Thyroid gland (tissue), 4 donors: ENCODE data around the gene PFN3. TPM values are rescaled to one million over a fixed set of nuclear protein-coding genes. Genes with fewer than 3 reads are reported as not detected.
"Not testable (repeated sequence)": the region's sequence is repeated elsewhere in the genome, so short reads cannot be mapped to it uniquely, and the experiment has no call there.

Experiments used
- DNase-seq, 2 donors: peaks; one replicate each; pipeline ENCODE4 v3.0.0-alpha.2; 2019
- H3K27ac ChIP-seq, 3 donors: fragments of 200-600 bp; sonication (generic); 1 replicate in 2 of 3; 2 replicates in 1 of 3; pipeline ENCODE4 v1.5.1; 2016 to 2019; ENCODE audit warnings: mild to moderate bottlenecking in 1 of 3, moderate library complexity in 1 of 3
- H3K27me3 ChIP-seq: fragments of 200-600 bp; sonication (generic); one replicate; pipeline ENCODE4 v1.5.1; 2019
- H3K36me3 ChIP-seq, 2 donors: fragments of 200-600 bp; sonication (generic); one replicate each; pipeline ENCODE4 v1.5.1; 2016 to 2019
- H3K4me1 ChIP-seq, 2 donors: fragments of 200-600 bp; sonication (generic); one replicate each; pipeline ENCODE4 v1.5.1; 2017 to 2019
- H3K4me3 ChIP-seq, 3 donors: fragments of 200-600 bp; sonication (generic); replicated peaks in 1 of 3; 1 replicate in 2 of 3; 2 replicates in 1 of 3; pipeline ENCODE4 v1.5.1; 2016; ENCODE audit warnings: mild to moderate bottlenecking in 1 of 3
- H3K9me3 ChIP-seq: fragments of 200-600 bp; sonication (generic); one replicate; pipeline ENCODE4 v1.5.1; 2017
- CTCF ChIP-seq, 6 experiments: fragments of 200-600 bp in 3 of 6; fragments of 450-650 bp in 3 of 6; sonication (generic) in 3 of 6; IDR thresholded peaks; one replicate each; pipeline ENCODE4 v1.5.1; 2016 to 2019; ENCODE audit warnings: antibody characterized with exemption in 6 of 6, mild to moderate bottlenecking in 2 of 6, inconsistent platforms in 1 of 6, moderate library complexity in 1 of 6
- POLR2A ChIP-seq, 2 donors: fragments of 450-650 bp; IDR thresholded peaks; one replicate each; pipeline ENCODE4 v1.6.1; 2017; ENCODE audit warnings: antibody characterized with exemption in 2 of 2, mild to moderate bottlenecking in 2 of 2, moderate library complexity in 1 of 2
- WGBS, 2 donors: methylation state at CpG; one replicate each; pipeline ENCODE4 v1.1.5; 2017; 5-methylcytosine and 5-hydroxymethylcytosine counted together
- intact Hi-C: fragments of 100-400 bp; cut with DNase I; formaldehyde crosslinking; loops from one replicate; pipeline ENCODE4 v1.15.1; 2023
- total RNA-seq, 4 donors: library from RNA; depleted of rRNA; stranded (reverse); fragments of >200 nt; gene quantifications; one replicate each; pipeline ENCODE4 v1.2.3, GENCODE V29; 2016

Gene PFN3
- total RNA-seq, 4 donors from 2014 or later: not detected

GRCh38 chr5:177421062-177421798 lies 20.8 kb upstream of the PFN3 start:
- H3K4me3 ChIP-seq: no peak overlapping the region
- WGBS, 2 donors: 83 to 84% methylated on average over 6 of the region's 6 CpGs
- intact Hi-C loops: no loop called here

GRCh38 chr5:177420472-177420871 lies 20.0 kb upstream of the PFN3 start:
- H3K36me3 ChIP-seq, H3K9me3 ChIP-seq, H3K27me3 ChIP-seq, H3K4me1 ChIP-seq, intact Hi-C loops, H3K27ac ChIP-seq, H3K4me3 ChIP-seq, DNase-seq: not testable (repeated sequence)
- WGBS, 2 donors: 75 to 78% methylated on average over 7 of the region's 7 CpGs

More at GRCh38 chr5:177421062-177421798, 20.8 kb upstream of the PFN3 start:
- Histone ChIP-seq H3K4me1 (no peaks in the 10 kb centered on the region), H3K27me3 (no peaks in the 10 kb centered on the region), H3K27ac (no peak overlapping the region), H3K9me3 (no peaks in the 10 kb centered on the region), H3K36me3 (no peaks in the 10 kb centered on the region)
- no peak for TF ChIP-seq POLR2A (IDR thresholded peaks at IDR 0.05)
- no peak for TF ChIP-seq CTCF (IDR thresholded peaks at IDR 0.05)
- no peak for DNase-seq

- Histone ChIP-seq H3K9me3 (no peaks in the 10 kb centered on the region), H3K4me1 (no peaks in the 10 kb centered on the region), H3K27me3 (no peaks in the 10 kb centered on the region), H3K4me3 (no peak overlapping the region), H3K36me3 (no peaks in the 10 kb centered on the region), H3K27ac (no peak overlapping the region)
- DNase-seq: no peak
- intact Hi-C loops: no loop called here
- WGBS, 2 donors: 84 to 97% methylated on average over 3 of the region's 3 CpGs
- TF ChIP-seq CTCF (IDR thresholded peaks at IDR 0.05) (no peak), POLR2A (IDR thresholded peaks at IDR 0.05) (no peak)
These were observed 18.6 kb upstream of the PFN3 start for GRCh38 chr5:177419046-177419445.

GRCh38 chr5:177417081-177417480 lies 16.6 kb upstream of the PFN3 start:
- H3K27me3 ChIP-seq, H3K9me3 ChIP-seq, intact Hi-C loops, H3K4me1 ChIP-seq, H3K4me3 ChIP-seq, H3K36me3 ChIP-seq, DNase-seq, H3K27ac ChIP-seq: not testable (repeated sequence)
- 83 to 84% methylated on average over 6 of the region's 6 CpGs for WGBS, 2 donors

GRCh38 chr5:177414481-177414880 lies 14.0 kb upstream of the PFN3 start:
- Histone ChIP-seq H3K36me3 (no peaks in the 10 kb centered on the region), H3K27me3 (no peaks in the 10 kb centered on the region), H3K4me3 (no peak overlapping the region), H3K9me3 (no peaks in the 10 kb centered on the region), H3K27ac (no peak overlapping the region), H3K4me1 (no peaks in the 10 kb centered on the region)
- DNase-seq: no peak
- 80 to 89% methylated on average over 3 of the region's 3 CpGs for WGBS, 2 donors
- TF ChIP-seq POLR2A (IDR thresholded peaks at IDR 0.05) (no peak), CTCF (IDR thresholded peaks at IDR 0.05) (no peak)
- intact Hi-C loops: no loop called here

GRCh38 chr5:177412603-177413233 lies 12.3 kb upstream of the PFN3 start:
- no peak overlapping the region for H3K27ac ChIP-seq
- intact Hi-C loops: no loop called here
- no peaks in the 10 kb centered on the region for H3K4me1 ChIP-seq
- no peak for DNase-seq
- WGBS, 2 donors: 83 to 90% methylated on average over 8 of the region's 8 CpGs
- H3K4me3 ChIP-seq: no peak overlapping the region
- no peaks in the 10 kb centered on the region for H3K36me3 ChIP-seq
- H3K27me3 ChIP-seq: no peaks in the 10 kb centered on the region
- no peaks in the 10 kb centered on the region for H3K9me3 ChIP-seq
- TF ChIP-seq POLR2A (IDR thresholded peaks at IDR 0.05): no peak
- TF ChIP-seq CTCF (IDR thresholded peaks at IDR 0.05): no peak
